ENCODE data around the gene USP44.

The USP44 gene

GRCh38 chr12:95591731-95592130 lies 40.5 kb upstream of the USP44 start:
- no peak for TF ChIP-seq CTCF (IDR thresholded peaks at IDR 0.05)
- Histone ChIP-seq H3K27me3 (peaks cover 23% of the 10 kb centered on the region), H3K4me1 (ENCODE audit: control insufficient read depth in 1 of 2, insufficient read depth in 1 of 2, low read depth in 1 of 2, low read length in 1 of 2) (no peaks in the 10 kb centered on the region), H3K36me3 (no peaks in the 10 kb centered on the region), H3K4me3 (ENCODE audit: low read depth in 1 of 2, low read length in 1 of 2) (no peak overlapping the region), H3K27ac (no peak overlapping the region), H3K9me3 (no peaks in the 10 kb centered on the region)

- Histone ChIP-seq H3K27me3 (peaks cover 23% of the 10 kb centered on the region), H3K36me3 (no peaks in the 10 kb centered on the region), H3K4me1 (ENCODE audit: control insufficient read depth in 1 of 2, insufficient read depth in 1 of 2, low read depth in 1 of 2, low read length in 1 of 2) (no peaks in the 10 kb centered on the region), H3K4me3 (ENCODE audit: low read depth in 1 of 2, low read length in 1 of 2) (no peak overlapping the region), H3K27ac (no peak overlapping the region), H3K9me3 (no peaks in the 10 kb centered on the region)
- no peak for TF ChIP-seq CTCF (IDR thresholded peaks at IDR 0.05)
These were observed 39.5 kb upstream of the USP44 start for GRCh38 chr12:95590775-95591174.

GRCh38 chr12:95583933-95584332 lies 32.7 kb upstream of the USP44 start:
- no peaks in the 10 kb centered on the region for H3K36me3 ChIP-seq
- no peaks in the 10 kb centered on the region for H3K9me3 ChIP-seq
- H3K27ac ChIP-seq: no peak overlapping the region
- peaks cover 15% of the 10 kb centered on the region for H3K27me3 ChIP-seq
- H3K4me3 ChIP-seq (ENCODE audit: low read depth in 1 of 2, low read length in 1 of 2): no peak overlapping the region
- no peaks in the 10 kb centered on the region for H3K4me1 ChIP-seq (ENCODE audit: control insufficient read depth in 1 of 2, insufficient read depth in 1 of 2, low read depth in 1 of 2, low read length in 1 of 2)
- no peak for TF ChIP-seq CTCF (IDR thresholded peaks at IDR 0.05)

GRCh38 chr12:95582230-95583058 lies 31.2 kb upstream of the USP44 start:
- TF ChIP-seq CTCF (IDR thresholded peaks at IDR 0.05): no peak
- H3K4me1 ChIP-seq (ENCODE audit: control insufficient read depth in 1 of 2, insufficient read depth in 1 of 2, low read depth in 1 of 2, low read length in 1 of 2): no peaks in the 10 kb centered on the region
- no peak overlapping the region for H3K4me3 ChIP-seq (ENCODE audit: low read depth in 1 of 2, low read length in 1 of 2)
- H3K36me3 ChIP-seq: no peaks in the 10 kb centered on the region
- no peaks in the 10 kb centered on the region for H3K9me3 ChIP-seq
- peaks cover 7% of the 10 kb centered on the region for H3K27me3 ChIP-seq
- no peak overlapping the region for H3K27ac ChIP-seq

- H3K27me3 ChIP-seq: peaks cover 23% of the 10 kb centered on the region
- no peak for TF ChIP-seq CTCF (IDR thresholded peaks at IDR 0.05)
- no peaks in the 10 kb centered on the region for H3K4me1 ChIP-seq (ENCODE audit: control insufficient read depth in 1 of 2, insufficient read depth in 1 of 2, low read depth in 1 of 2, low read length in 1 of 2)
- H3K9me3 ChIP-seq: no peaks in the 10 kb centered on the region
- H3K27ac ChIP-seq: no peak overlapping the region
- H3K36me3 ChIP-seq: no peaks in the 10 kb centered on the region
- no peak overlapping the region for H3K4me3 ChIP-seq (ENCODE audit: low read depth in 1 of 2, low read length in 1 of 2)
These were observed 26.5 kb upstream of the USP44 start for GRCh38 chr12:95577820-95578219.

Data from neutrophil (primary cell).